AG04449 (cell line): Measurements from ENCODE around the gene SPECC1.

Experiments used
- CTCF ChIA-PET: fragments of 350-600 bp; formaldehyde crosslinking; extraction: SDS; loops from one replicate; lab custom pipeline; 2021; ENCODE audit warnings: antibody characterized with exemption; lab: Yijun Ruan, JAX
- POLR2A ChIA-PET: fragments of 400-600, 350-600 bp; formaldehyde crosslinking; extraction: SDS; loops from one replicate; lab custom pipeline; 2020; ENCODE audit warnings: antibody characterized with exemption, inconsistent platforms; lab: Yijun Ruan, JAX
- DNase-seq: peaks from one replicate; pipeline ENCODE4 v3.0.0-alpha.2; 2010; ENCODE audit warnings: low read depth, low spot score
- H3K4me3 ChIP-seq: 2 replicates; pipeline ENCODE4 v1.5.1; 2011; ENCODE audit warnings: low read depth, mild to moderate bottlenecking, control low read depth, low read length
- CTCF ChIP-seq: IDR thresholded peaks from one replicate; pipeline ENCODE4 v1.5.1; 2011; ENCODE audit warnings: mild to moderate bottlenecking, moderate library complexity, low read length, control low read depth, inconsistent platforms; ENCODE audit not compliant: insufficient read depth; ENCODE audit errors: missing control alignments

Gene SPECC1

GRCh38 chr17:20200016-20200795 is 191.0 kb downstream of the SPECC1 start:
- DNase-seq, result no peak
- ChIA-PET CTCF (no interaction called here), POLR2A (no interaction called here)
- no peak for TF ChIP-seq CTCF
- H3K4me3 ChIP-seq, result no peak overlapping the region

- no peak for TF ChIP-seq CTCF
- no peak overlapping the region for H3K4me3 ChIP-seq
- POLR2A ChIA-PET, result no interaction called here
- CTCF ChIA-PET, result no interaction called here
- no peak for DNase-seq
Observed at GRCh38 chr17:20200865-20201458, 191.8 kb downstream of the SPECC1 start.

GRCh38 chr17:20202141-20202621 is 193.0 kb downstream of the SPECC1 start:
- ChIA-PET POLR2A (no interaction called here), CTCF (no interaction called here)
- no peak overlapping the region for H3K4me3 ChIP-seq
- TF ChIP-seq CTCF, result no peak
- DNase-seq, result no peak

DNA sequence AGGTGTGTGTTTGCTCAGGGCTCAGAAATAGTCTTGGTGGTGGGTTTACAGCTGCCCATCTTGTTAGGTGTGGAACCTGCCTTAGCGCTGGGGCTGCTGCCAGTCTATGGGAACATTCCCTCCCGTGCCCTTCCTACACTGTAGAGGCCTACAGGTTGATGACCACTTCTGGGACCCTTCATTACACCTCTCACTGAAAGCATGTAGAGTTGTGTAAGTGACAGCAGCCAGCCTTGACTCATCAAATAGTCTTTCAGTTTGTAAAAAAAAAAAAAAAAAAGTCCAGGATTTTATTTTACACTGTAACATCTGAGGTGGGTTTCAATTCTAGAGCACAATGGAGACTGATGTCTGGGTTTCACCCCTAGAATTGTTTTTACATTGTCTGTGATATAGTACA is 193.9 kb downstream of the SPECC1 start:
- ChIA-PET CTCF (no interaction called here), POLR2A (no interaction called here)

DNA sequence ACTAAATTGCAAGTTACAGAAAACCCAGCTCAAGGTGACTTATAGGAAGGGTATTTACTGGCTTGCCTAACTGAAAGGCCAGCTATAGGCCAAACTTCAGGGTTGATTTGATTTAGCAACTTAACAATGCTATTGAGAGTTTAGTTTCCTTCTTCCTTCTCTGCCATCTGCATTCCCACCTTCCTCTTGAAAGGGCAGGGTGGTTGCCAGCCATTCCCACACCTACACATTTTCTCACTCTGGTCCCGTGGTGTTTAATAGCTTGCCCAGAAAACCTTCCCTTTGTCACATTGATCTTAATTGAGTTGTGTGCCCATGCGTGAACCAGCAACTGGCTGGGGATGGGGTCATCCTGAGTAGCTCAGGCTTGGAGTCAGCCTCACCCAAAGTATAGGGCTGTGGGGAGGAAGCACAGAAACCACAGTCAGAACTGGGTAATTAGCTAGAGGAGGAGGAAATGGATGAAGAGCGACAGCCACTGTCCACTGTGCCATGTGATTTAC is 194.7 kb downstream of the SPECC1 start:
- CTCF ChIA-PET, result no interaction called here
- TF ChIP-seq CTCF, result no peak

More for the DNA sequence above, 193.9 kb downstream of the SPECC1 start:
- DNase-seq, result no peak
- no peak overlapping the region for H3K4me3 ChIP-seq
- TF ChIP-seq CTCF, result no peak

GRCh38 chr17:20205609-20206008 is 196.4 kb downstream of the SPECC1 start:
- no peak overlapping the region for H3K4me3 ChIP-seq
- TF ChIP-seq CTCF, result no peak
- DNase-seq, result no peak
- POLR2A ChIA-PET, result no interaction called here
- CTCF ChIA-PET, result no interaction called here

More for the DNA sequence above, 194.7 kb downstream of the SPECC1 start:
- H3K4me3 ChIP-seq, result no peak overlapping the region
- POLR2A ChIA-PET, result no interaction called here
- DNase-seq, result no peak
